ENCODE data around the gene DISC1.
"Not testable (repeated sequence)": the region's sequence is repeated elsewhere in the genome, so short reads cannot be mapped to it uniquely, and the experiment has no call there.

DISC1 gene

GRCh38 chr1:231887166-231887565 lies 260.6 kb downstream of the DISC1 start:
- no peak for DNase-seq (ENCODE audit: low read depth in 3 of 3)

- no peak for DNase-seq (ENCODE audit: low read depth in 3 of 3)
Observed at GRCh38 chr1:231887866-231888265, 261.3 kb downstream of the DISC1 start.

GRCh38 chr1:231890791-231891190 lies 264.2 kb downstream of the DISC1 start:
- DNase-seq (ENCODE audit: low read depth in 3 of 3), result no peak

GRCh38 chr1:231893400-231894102 lies 267.0 kb downstream of the DISC1 start:
- DNase-seq (ENCODE audit: low read depth in 3 of 3), result no peak

GRCh38 chr1:231896806-231897205 lies 270.2 kb downstream of the DISC1 start:
- no peak for DNase-seq (ENCODE audit: low read depth in 3 of 3)

- no peak for DNase-seq (ENCODE audit: low read depth in 3 of 3)
Observed at GRCh38 chr1:231899046-231899445, 272.5 kb downstream of the DISC1 start.

- no peak for DNase-seq (ENCODE audit: low read depth in 3 of 3)
Observed at GRCh38 chr1:231899713-231900435, 273.3 kb downstream of the DISC1 start.

- no peak for DNase-seq (ENCODE audit: low read depth in 3 of 3)
Observed at GRCh38 chr1:231903586-231904081, 277.0 kb downstream of the DISC1 start.

GRCh38 chr1:231907310-231907709 lies 280.7 kb downstream of the DISC1 start:
- DNase-seq (ENCODE audit: low read depth in 3 of 3), result not testable (repeated sequence)

- no peak for DNase-seq (ENCODE audit: low read depth in 3 of 3)
Observed at GRCh38 chr1:231913493-231913892, 286.9 kb downstream of the DISC1 start.

- peak in 1 of 3 experiments; percentile 2 for DNase-seq (ENCODE audit: low read depth in 3 of 3)
Observed at GRCh38 chr1:231918239-231919015, 291.8 kb downstream of the DISC1 start.

- DNase-seq (ENCODE audit: low read depth in 3 of 3), result no peak
Observed at GRCh38 chr1:231919239-231919885, 292.8 kb downstream of the DISC1 start.

- DNase-seq (ENCODE audit: low read depth in 3 of 3), result no peak
Observed at GRCh38 chr1:231919886-231920285, 293.3 kb downstream of the DISC1 start.

GRCh38 chr1:231921646-231922345 lies 295.2 kb downstream of the DISC1 start:
- DNase-seq (ENCODE audit: low read depth in 3 of 3), result no peak

GRCh38 chr1:231923491-231924041 lies 297.0 kb downstream of the DISC1 start:
- DNase-seq (ENCODE audit: low read depth in 3 of 3), result no peak

GRCh38 chr1:231924180-231924579 lies 297.6 kb downstream of the DISC1 start:
- DNase-seq (ENCODE audit: low read depth in 3 of 3), result no peak

GRCh38 chr1:231925864-231926263 lies 299.3 kb downstream of the DISC1 start:
- DNase-seq (ENCODE audit: low read depth in 3 of 3), result no peak

- no peak for DNase-seq (ENCODE audit: low read depth in 3 of 3)
Observed at GRCh38 chr1:231926340-231926739, 299.8 kb downstream of the DISC1 start.

- no peak for DNase-seq (ENCODE audit: low read depth in 3 of 3)
Observed at GRCh38 chr1:231926933-231927332, 300.3 kb downstream of the DISC1 start.

- no peak for DNase-seq (ENCODE audit: low read depth in 3 of 3)
Observed at GRCh38 chr1:231927431-231927830, 300.8 kb downstream of the DISC1 start.

- no peak for DNase-seq (ENCODE audit: low read depth in 3 of 3)
Observed at GRCh38 chr1:231929311-231929710, 302.7 kb downstream of the DISC1 start.
